Forelimb muscle (tissue), 1 donor: ENCODE measurements around the gene KCNE1. TPM values are rescaled to one million over a fixed set of nuclear protein-coding genes. Genes with fewer than 3 reads are reported as not detected.
"Not testable (repeated sequence)": the region's sequence is repeated elsewhere in the genome, so short reads cannot be mapped to it uniquely, and the experiment has no call there.

Source experiments
- DNase-seq: peaks from one replicate; pipeline ENCODE4 v3.0.0-alpha.2; 2013; ENCODE audit warnings: low read depth
- polyA plus RNA-seq: library from polyadenylated mRNA; unstranded; fragments of 120-200 nt; gene quantifications from one replicate; pipeline ENCODE4 v1.2.1, GENCODE V29; 2013; ENCODE audit not compliant: insufficient read length

KCNE1 gene
- polyA plus RNA-seq, 1 donor = 0.54 TPM

DNA sequence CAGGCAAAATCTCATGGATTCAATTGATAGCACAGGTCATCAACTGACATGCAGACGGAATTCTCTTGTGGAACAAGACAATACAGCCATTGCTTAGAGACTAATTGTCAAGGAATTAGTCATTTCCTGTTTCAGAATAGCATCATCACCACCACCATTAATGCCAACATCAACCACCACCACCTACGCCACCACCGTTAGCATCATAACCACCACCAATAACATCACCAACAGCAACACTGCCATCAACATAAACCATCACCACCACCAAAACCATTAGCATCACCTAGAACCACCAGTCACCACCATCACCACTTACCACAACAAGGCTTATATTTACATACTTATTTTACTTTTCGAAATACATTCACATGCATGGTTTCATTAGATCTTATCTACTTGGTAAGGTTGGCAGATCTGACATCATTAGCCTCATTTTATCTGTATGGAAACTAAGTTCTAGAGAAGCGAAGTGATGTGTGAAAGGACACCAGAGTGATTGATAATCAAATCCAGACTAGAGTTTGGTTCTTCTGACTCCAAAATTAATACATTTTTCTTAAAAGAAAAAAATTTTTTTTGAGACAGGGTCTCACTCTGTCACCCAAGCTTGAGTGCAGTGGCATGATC lies 94.4 kb downstream of the KCNE1 start:
- DNase-seq = not testable (repeated sequence)

DNA sequence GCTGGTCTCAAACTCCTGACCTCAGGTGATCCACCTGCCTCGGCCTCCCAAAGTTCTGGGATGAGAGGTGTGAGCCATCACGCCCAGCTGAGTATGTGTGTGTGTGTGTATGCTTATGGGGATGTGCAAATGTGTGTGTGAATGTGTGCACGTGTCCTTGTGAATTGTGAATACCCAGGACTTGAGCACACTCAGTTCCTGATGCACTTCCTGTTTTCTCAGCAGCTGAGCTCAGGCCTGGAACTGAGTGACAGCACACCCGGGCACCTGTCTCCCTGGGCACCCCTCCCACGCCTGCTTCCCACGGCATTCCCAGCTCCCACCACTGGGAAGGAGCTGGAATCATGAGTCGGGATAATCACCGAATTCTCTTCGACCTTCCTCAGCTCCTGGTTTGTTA lies 104.7 kb downstream of the KCNE1 start:
- not testable (repeated sequence) for DNase-seq

- DNase-seq = not testable (repeated sequence)
These were observed 105.3 kb downstream of the KCNE1 start for GRCh38 chr21:34406676-34407075.

DNA sequence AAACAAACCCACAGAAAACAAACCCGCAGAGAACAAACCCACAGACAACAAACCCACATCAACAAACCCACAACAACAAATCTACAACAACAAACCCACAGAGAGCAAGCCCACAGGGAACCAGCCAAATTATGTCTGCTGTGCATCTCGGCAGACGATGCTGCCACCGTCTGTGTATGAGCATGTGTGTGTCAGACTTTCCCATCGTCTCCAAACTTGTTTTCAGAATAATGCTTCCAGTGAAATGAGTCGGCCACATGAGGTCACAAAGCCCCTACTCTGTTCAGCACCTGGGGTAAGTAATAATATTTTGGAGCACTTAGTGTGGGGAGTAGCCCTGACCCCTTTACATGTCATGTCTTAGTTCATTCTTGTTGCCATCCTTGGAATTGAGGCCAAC lies 105.9 kb downstream of the KCNE1 start:
- not testable (repeated sequence) for DNase-seq

DNA sequence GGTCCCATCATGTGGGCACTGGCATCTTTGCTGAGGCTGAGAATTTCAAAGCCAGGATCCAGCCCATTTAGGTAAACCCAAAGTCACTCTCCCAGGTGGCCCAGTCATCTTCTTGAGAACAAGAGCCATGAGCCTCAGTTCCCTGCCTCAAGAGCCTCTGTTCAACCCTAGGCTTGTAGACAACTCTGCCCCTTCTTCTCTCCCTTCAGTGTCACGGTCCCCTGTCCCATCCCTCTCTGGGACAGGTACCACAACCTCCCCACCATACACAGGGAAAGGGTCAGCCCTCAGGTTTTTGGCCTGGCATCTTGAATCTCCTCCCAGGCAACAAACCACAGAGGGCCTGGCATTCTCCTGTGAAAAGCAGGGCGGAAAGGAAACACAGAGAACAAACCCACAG lies 106.3 kb downstream of the KCNE1 start:
- DNase-seq = not testable (repeated sequence)

DNA sequence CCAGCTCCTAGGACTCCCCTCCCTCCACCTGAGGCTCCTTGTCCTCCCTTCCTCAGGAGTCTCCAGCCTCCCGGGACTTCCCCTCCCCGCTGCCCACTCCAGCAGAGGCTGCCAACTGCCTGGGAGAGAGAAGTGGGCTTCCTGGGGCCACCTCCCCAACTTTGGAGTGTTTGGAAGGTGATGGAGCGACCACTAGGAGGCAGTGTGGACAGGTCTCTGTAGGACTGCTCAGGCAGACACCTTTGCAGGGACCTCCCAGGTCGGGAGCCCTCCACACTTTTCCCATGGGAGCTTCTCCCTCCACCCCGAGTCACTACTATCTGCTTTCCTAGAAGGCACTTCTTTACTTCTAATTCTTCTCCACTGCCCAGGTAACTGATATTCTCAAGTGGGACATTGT lies 107.3 kb downstream of the KCNE1 start:
- DNase-seq = not testable (repeated sequence)

DNA sequence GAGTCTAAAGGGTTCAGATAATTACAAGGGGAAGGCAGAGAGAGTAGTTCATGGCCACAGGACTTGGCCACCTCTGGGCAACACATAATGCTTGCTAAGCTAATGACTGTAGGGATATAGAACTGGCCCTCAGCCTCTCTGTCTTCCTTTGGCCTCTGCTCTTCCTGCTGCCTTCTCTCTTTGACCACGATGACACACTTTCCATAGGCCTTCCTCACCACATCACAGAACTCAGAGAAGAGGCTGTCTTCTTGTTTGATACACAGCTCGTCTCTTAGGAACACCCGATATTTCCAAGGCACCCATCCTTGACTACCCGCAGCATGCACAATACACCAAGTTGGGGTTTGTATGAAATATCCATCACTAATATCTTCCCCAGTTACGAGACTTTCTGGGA lies 111.5 kb downstream of the KCNE1 start:
- DNase-seq = not testable (repeated sequence)

Other genes with a start within 250 kb of the KCNE1 start
- 0.47 TPM for gene KCNE2, start 148.2 kb downstream of the KCNE1 start, polyA plus RNA-seq
- 1.7 TPM for gene SMIM11, start 136.7 kb downstream of the KCNE1 start, polyA plus RNA-seq
- gene SMIM34, start 88.3 kb downstream of the KCNE1 start, polyA plus RNA-seq = 0.25 TPM
- gene RCAN1, start 102.9 kb upstream of the KCNE1 start, polyA plus RNA-seq = 16.3 TPM
- gene CLIC6, start 156.8 kb upstream of the KCNE1 start, polyA plus RNA-seq = not detected